Ishikawa (cell line): ENCODE data around the gene MYOF.

ENCODE experiments used
- CEBPB ChIP-seq: IDR thresholded peaks from 2 replicates; pipeline ENCODE4 v1.6.1; 2012
- CREB1 ChIP-seq: IDR thresholded peaks from 2 replicates; pipeline ENCODE4 v1.6.1; 2012; ENCODE audit warnings: low read depth
- EGR1 ChIP-seq: IDR thresholded peaks from 2 replicates; pipeline ENCODE4 v1.6.1; 2012
- EP300 ChIP-seq: IDR thresholded peaks from 2 replicates; pipeline ENCODE4 v1.6.1; 2012; ENCODE audit warnings: borderline replicate concordance
- FOXM1 ChIP-seq: IDR thresholded peaks from 2 replicates; pipeline ENCODE4 v1.6.1; 2012; ENCODE audit warnings: low read depth, borderline replicate concordance
- NFIC ChIP-seq: IDR thresholded peaks from 2 replicates; pipeline ENCODE4 v1.6.1; 2012
- RAD21 ChIP-seq: IDR thresholded peaks from 2 replicates; pipeline ENCODE4 v1.6.1; 2012; ENCODE audit warnings: low read depth
- TAF1 ChIP-seq: IDR thresholded peaks from 2 replicates; pipeline ENCODE4 v1.6.1; 2012; ENCODE audit warnings: low read depth, mild to moderate bottlenecking
- TCF12 ChIP-seq: IDR thresholded peaks from 2 replicates; pipeline ENCODE4 v1.6.1; 2012; ENCODE audit warnings: low read depth
- TEAD4 ChIP-seq: IDR thresholded peaks from 2 replicates; pipeline ENCODE4 v1.6.1; 2012
- YY1 ChIP-seq: IDR thresholded peaks from 2 replicates; pipeline ENCODE4 v1.6.1; 2012; ENCODE audit warnings: low read depth
- ZBTB7A ChIP-seq: IDR thresholded peaks from 2 replicates; pipeline ENCODE4 v1.6.1; 2012; ENCODE audit warnings: low read depth
- TF ChIP-seq, protein P1 (sequence below): IDR thresholded peaks from 2 replicates; pipeline ENCODE4 v1.6.1; 2012; ENCODE audit warnings: low read depth, mild to moderate bottlenecking
- TF ChIP-seq, protein P2 (sequence below): IDR thresholded peaks from 2 replicates; pipeline ENCODE4 v1.6.1; 2012
- TF ChIP-seq, protein P3 (sequence below): IDR thresholded peaks from 2 replicates; pipeline ENCODE4 v1.6.1; 2012

The MYOF gene

DNA sequence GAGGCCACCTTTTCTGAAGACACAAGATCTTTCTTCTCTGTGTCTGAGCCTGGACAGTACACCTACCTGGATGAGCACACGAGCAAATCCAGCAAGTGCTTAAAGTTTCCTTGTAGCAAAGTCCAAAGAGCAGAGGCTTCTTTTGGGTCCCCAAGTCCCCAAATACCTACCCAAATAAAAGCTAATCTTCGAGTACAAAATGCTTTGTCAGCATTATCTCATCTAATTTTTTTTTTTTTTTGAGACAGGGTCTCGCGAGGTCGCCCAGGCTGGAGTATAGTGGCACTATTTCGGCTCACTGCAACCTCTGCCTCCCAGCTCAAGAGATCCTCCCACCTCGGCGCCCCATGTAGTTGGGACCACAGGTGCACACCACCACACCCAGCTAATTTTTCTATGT is 24.6 kb downstream of the MYOF start:
- TF ChIP-seq RAD21 (no peak), TAF1 (no peak), NFIC (no peak), ZBTB7A (no peak), CEBPB (no peak), TEAD4 (no peak), CREB1 (no peak), TCF12 (no peak), EGR1 (no peak), EP300 (no peak), YY1 (no peak), FOXM1 (no peak)
- TF ChIP-seq, protein P1, sequence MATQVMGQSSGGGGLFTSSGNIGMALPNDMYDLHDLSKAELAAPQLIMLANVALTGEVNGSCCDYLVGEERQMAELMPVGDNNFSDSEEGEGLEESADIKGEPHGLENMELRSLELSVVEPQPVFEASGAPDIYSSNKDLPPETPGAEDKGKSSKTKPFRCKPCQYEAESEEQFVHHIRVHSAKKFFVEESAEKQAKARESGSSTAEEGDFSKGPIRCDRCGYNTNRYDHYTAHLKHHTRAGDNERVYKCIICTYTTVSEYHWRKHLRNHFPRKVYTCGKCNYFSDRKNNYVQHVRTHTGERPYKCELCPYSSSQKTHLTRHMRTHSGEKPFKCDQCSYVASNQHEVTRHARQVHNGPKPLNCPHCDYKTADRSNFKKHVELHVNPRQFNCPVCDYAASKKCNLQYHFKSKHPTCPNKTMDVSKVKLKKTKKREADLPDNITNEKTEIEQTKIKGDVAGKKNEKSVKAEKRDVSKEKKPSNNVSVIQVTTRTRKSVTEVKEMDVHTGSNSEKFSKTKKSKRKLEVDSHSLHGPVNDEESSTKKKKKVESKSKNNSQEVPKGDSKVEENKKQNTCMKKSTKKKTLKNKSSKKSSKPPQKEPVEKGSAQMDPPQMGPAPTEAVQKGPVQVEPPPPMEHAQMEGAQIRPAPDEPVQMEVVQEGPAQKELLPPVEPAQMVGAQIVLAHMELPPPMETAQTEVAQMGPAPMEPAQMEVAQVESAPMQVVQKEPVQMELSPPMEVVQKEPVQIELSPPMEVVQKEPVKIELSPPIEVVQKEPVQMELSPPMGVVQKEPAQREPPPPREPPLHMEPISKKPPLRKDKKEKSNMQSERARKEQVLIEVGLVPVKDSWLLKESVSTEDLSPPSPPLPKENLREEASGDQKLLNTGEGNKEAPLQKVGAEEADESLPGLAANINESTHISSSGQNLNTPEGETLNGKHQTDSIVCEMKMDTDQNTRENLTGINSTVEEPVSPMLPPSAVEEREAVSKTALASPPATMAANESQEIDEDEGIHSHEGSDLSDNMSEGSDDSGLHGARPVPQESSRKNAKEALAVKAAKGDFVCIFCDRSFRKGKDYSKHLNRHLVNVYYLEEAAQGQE: no peak
- TF ChIP-seq, protein P2, sequence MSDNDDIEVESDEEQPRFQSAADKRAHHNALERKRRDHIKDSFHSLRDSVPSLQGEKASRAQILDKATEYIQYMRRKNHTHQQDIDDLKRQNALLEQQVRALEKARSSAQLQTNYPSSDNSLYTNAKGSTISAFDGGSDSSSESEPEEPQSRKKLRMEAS: no peak
- TF ChIP-seq, protein P3, sequence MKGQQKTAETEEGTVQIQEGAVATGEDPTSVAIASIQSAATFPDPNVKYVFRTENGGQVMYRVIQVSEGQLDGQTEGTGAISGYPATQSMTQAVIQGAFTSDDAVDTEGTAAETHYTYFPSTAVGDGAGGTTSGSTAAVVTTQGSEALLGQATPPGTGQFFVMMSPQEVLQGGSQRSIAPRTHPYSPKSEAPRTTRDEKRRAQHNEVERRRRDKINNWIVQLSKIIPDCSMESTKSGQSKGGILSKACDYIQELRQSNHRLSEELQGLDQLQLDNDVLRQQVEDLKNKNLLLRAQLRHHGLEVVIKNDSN: no peak

DNA sequence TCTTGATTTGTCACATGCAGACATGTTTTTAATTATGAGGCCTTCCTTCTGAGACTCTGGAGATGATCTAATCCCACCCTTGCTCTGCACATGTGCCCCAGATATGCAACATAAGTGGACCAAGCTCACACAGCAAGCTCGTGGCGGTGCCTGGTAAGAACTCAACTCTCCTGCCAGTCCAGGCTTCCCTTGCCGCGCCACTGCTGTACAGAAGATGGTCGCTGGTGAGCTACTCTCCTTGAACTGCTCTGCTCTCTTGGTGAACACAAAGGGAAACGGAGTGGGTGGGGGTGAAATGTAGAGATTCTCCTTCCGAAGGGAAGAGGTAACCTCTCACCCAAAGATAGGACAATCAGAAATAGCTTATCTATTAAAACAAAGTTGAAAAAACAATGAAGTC is 25.7 kb downstream of the MYOF start:
- TF ChIP-seq, protein P2: no peak
- TF ChIP-seq CEBPB (no peak), YY1 (no peak), EP300 (no peak), TCF12 (no peak), RAD21 (no peak), EGR1 (no peak), TAF1 (no peak), TEAD4 (no peak), NFIC (no peak), FOXM1 (no peak), ZBTB7A (no peak), CREB1 (no peak)
- TF ChIP-seq, protein P3: no peak
- TF ChIP-seq, protein P1: no peak

DNA sequence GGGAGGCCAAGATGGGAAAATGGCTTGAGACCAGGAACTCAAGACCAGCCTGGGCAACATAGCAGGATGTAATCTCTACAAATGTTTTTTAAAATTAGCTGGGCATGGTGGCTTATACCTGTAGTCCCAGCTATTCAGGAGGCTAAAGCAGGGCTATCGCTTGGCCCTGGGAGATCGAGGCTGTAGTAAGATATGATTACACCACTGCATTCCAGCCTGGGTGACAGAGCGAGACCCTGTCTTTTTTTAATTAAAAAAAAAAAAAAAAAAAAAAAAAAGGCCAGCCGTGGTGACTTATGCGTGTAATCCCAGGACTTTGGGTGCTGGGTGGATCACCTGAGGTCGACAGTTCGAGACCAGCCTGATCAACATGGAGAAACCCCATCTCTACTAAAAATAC is 27.4 kb downstream of the MYOF start:
- no peak for TF ChIP-seq EP300
- no peak for TF ChIP-seq CEBPB
- TF ChIP-seq, protein P1: no peak
- no peak for TF ChIP-seq RAD21
- no peak for TF ChIP-seq FOXM1
- TF ChIP-seq YY1: no peak
- no peak for TF ChIP-seq CREB1
- no peak for TF ChIP-seq NFIC
- TF ChIP-seq, protein P2: no peak
- no peak for TF ChIP-seq TEAD4
- TF ChIP-seq ZBTB7A: no peak

DNA sequence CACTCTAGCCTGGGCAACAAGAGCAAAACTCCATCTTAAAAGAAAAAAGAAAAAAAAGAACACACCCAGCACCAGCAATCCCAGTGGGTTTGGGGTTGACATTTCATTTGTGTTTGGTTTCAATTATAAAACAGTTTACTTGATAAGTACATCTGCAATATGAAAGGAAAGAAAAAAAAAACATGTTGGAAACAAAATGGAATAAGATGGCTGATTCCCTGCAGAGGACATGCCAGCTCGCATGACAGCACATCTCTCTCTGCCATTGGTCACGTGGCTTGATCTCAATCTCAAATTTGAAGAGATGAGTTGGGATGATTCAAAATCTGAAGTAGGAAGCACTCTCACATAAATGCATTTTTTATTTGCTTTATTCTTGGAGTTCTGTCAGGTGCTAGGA is 28.0 kb downstream of the MYOF start:
- TF ChIP-seq RAD21 (no peak), FOXM1 (no peak), YY1 (no peak)
- TF ChIP-seq, protein P3: no peak
